Fibroblast of pulmonary artery (primary cell): Measurements from ENCODE around the gene CCL19.

ENCODE experiments used
- DNase-seq: peaks from one replicate; pipeline ENCODE4 v3.0.0-alpha.2; 2010; ENCODE audit warnings: low read depth
- H3K4me3 ChIP-seq: replicated peaks from 2 replicates; pipeline ENCODE4 v1.5.1; 2011; ENCODE audit warnings: low read depth, mild to moderate bottlenecking, control low read depth, low read length, moderate library complexity
- TF ChIP-seq, protein P1 (sequence below): IDR thresholded peaks from 2 replicates; pipeline ENCODE4 v1.5.1; 2011; ENCODE audit warnings: mild to moderate bottlenecking, control low read depth, low read length, inconsistent platforms; ENCODE audit errors: missing control alignments

Gene CCL19

GRCh38 chr9:34693560-34693959, 2.5 kb upstream of the CCL19 start:
- TF ChIP-seq, protein P1, sequence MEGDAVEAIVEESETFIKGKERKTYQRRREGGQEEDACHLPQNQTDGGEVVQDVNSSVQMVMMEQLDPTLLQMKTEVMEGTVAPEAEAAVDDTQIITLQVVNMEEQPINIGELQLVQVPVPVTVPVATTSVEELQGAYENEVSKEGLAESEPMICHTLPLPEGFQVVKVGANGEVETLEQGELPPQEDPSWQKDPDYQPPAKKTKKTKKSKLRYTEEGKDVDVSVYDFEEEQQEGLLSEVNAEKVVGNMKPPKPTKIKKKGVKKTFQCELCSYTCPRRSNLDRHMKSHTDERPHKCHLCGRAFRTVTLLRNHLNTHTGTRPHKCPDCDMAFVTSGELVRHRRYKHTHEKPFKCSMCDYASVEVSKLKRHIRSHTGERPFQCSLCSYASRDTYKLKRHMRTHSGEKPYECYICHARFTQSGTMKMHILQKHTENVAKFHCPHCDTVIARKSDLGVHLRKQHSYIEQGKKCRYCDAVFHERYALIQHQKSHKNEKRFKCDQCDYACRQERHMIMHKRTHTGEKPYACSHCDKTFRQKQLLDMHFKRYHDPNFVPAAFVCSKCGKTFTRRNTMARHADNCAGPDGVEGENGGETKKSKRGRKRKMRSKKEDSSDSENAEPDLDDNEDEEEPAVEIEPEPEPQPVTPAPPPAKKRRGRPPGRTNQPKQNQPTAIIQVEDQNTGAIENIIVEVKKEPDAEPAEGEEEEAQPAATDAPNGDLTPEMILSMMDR, result no peak
- no peak for DNase-seq
- no peak overlapping the region for H3K4me3 ChIP-seq

- DNase-seq, result no peak
- TF ChIP-seq, protein P1, result no peak
- no peak overlapping the region for H3K4me3 ChIP-seq
Measured at GRCh38 chr9:34691936-34692315, 850 bp upstream of the CCL19 start.

- no peak overlapping the region for H3K4me3 ChIP-seq
- TF ChIP-seq, protein P1, result no peak
- no peak for DNase-seq
Measured at GRCh38 chr9:34689512-34689911, 1.6 kb downstream of the CCL19 start.

DNA sequence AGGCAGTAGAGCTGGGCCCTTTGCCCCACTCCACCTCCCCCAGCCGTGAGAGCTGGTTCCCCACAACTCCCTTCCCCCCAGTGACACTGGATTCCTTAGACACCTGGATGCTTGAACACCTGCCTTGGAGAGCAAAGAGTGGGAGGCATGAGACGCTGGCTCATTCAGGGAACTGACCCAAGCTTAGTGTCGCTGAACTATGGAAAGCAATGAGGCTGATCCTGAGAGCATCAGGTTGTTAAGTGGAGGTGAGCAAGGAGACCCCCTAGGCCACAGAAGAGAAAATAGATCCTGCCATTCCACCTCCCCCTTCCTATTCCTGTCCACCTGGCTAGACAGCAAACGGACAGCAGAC, 2.0 kb downstream of the CCL19 start:
- TF ChIP-seq, protein P1, result no peak
- no peak for DNase-seq
- no peak overlapping the region for H3K4me3 ChIP-seq

GRCh38 chr9:34688329-34689115, 2.6 kb downstream of the CCL19 start:
- TF ChIP-seq, protein P1, result no peak
- DNase-seq, result no peak
- H3K4me3 ChIP-seq, result no peak overlapping the region

- no peak overlapping the region for H3K4me3 ChIP-seq
- TF ChIP-seq, protein P1, result no peak
- no peak for DNase-seq
Measured at GRCh38 chr9:34687276-34688030, 3.6 kb downstream of the CCL19 start.
